Inflammatory macrophage treated with lipopolysaccharide for 1 hour (primary cell): ENCODE results near the gene ATP2B2.

Experiments used
- DNase-seq, 2 donors: peaks; one replicate each; pipeline ENCODE4 v3.0.0-alpha.2; 2020 to 2022

Gene ATP2B2

GRCh38 chr3:10423171-10423882 lies 82.1 kb downstream of the ATP2B2 start:
- DNase-seq: no peak

DNA sequence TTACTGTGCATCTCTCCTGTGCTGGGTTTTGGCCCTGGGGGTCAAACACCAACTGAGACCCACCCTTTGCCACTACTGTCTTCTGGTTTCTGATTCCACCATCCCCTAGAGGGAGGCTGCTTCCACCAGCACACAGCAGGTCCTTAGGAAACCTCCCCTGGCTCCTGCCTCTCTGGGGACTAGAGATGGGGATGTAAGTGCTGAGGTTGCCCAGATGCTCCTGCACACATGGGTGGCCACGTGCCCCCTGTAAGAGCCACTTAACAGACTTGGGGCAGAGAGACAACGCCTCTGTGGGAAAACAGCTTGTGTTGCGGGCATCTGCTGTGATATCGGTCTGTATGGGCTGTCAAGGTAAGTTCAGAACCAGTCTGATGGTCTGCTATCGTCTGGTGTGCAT lies 83.4 kb downstream of the ATP2B2 start:
- DNase-seq: no peak

DNA sequence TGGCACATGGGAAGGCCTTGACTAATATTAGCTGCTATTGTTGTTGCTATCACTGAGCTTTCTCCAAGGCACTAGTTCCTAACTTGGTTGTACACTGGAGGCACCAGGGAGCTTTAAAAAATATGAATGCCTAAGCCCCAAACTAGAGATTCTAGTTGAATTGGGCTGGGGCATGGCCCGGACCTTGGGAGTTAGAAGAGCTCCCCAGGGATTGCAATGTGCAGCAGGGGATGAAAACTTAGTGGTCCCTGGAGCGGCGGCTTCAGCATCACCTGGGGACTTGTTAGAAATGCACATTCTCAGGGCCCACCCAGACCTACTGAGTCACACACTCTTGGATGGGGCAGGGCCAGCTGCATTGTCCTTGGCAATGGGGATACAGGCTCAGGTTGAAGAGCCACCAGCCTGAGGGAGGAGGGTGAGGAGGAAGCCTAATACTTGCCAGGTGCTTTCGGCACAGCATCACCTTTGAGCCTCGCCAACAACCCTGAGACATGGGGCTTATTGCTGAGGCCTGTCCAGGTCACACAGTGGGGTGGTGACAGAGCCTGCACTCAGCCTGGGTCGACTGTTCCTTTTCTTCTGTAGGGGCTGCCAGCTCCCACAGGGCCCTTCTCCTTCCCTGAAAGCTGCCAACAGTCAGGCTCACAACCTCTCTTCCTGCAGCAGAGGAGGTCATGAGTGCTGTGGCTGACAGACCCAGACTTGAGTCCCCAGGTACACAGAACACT lies 84.5 kb downstream of the ATP2B2 start:
- DNase-seq: no peak

DNA sequence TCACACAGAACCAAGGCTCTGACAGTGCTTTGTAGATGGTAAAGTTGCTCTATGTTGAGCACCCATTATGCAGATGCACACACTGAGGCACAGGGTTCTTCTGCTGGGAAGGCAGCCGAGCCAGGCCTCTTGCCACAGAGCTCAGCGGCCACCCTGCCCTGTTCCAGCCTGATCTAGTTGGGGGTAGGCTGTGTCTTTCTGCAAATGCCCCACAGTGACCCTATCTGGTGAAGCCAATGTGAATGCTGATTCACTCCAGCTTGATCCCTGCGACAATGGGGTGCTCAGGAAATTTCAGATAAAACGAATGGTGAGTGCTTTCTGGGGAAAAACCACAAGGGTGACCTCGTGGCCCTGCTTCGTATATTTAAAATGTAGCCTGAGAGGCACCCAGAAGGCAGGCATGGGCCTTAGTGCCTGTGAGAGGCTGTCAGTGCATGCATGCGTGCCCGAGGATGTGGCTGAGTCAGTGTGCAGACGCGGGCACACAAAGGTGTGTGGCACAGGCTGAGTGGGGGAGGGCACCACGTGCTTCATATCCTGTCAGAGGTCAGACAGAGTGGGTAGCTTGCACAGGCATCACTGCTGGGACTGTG lies 85.7 kb downstream of the ATP2B2 start:
- no peak for DNase-seq

DNA sequence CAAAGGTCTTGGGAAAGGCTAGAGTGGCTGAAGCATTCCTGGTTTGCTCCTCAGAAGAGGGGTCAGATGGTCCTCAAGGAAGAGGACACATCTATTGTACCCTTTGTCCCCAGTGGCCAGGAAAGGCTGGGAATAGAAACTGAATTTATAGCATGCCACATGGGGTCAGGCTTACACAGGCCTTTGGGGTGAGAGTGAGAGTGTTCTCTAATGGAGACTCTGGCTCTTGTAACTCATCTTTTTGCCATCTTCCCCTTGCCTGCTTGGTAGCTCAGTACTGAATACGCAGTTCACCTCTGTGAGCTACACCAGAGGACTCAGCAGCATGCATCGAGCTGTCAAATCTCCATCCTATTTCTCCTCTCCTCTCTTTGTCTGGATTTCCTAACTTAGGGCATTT lies 87.5 kb downstream of the ATP2B2 start:
- DNase-seq: peak; percentile 41 to 44

DNA sequence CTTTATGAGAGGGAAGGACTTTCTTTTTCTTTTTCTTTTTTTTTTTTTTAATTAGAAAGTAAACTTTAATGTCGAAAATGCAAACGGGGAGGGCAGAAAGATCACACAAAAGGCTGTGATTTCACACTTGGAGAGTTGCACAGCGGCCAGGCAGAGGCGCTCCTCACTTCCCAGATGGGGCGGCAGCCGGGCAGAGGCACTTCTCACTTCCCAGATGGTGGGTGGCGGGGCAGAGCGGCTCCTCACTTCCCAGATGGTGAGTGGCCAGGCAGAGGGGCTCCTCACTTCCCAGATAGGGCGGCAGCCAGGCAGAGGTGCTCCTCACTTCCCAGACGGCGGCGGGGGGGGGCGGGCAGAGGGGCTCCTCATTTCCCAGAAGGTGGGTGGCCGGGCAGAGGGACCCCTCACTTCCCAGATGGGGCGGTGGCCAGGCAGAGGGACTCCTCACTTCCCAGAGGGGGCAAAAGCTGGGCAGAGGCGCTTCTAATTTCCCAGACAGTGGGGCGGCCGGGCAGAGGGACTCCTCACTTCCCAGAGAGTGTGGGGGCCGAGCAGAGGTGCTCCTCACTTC lies 88.6 kb downstream of the ATP2B2 start:
- no peak for DNase-seq

DNA sequence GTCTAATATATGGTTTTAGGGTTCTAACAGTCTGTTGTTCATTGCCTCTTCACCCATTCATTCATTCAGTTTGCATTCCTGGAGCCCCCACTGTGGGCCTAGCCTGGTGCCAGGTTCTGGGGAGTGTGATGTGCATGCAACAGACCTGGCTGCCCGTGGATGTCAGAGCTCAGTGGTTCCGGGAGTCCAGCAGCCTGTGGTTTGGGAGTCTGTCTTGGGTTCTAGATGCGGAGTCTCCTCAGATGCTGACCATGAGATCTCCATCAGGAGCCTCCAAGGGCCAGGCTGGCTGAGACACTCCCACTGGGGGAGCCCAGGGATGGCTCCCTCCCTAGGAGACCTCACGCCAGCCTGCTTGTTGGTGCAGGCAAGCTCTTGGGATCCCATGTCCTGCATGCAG lies 92.3 kb downstream of the ATP2B2 start:
- DNase-seq: no peak

DNA sequence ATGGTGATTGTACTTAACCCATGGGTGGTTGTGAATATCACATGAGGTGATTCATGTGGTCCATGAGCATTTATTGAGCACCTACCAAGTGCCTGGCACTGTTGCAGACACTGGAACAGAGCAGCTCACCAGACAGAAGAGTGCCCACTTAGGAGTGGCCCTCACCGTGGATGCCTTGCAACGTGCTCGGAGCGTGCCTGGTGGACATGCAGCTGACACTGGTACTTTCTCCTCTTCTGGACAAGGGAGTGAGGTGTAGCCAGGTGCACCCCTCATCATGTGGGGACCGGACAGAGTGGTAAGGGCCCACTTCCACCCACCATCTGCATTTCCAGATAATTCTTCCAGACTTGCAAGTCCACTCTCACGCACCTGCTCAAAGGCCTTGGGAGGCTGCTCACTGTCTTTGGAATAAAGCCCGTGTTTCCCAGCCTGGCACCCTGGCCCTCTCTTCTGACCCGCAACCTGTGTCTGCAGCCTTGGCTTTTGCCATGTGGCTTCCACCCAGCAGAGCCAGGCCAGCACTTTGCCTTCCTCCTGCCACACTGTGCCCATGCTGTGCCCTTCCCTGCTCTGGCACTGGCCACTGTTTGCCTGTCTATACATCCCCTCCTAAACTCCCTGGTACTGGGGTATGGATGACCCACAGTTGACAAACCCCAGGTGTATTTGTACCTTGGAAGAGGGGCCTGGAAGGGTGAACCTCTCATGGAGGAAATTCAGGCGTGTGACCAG lies 93.6 kb downstream of the ATP2B2 start:
- DNase-seq: no peak

DNA sequence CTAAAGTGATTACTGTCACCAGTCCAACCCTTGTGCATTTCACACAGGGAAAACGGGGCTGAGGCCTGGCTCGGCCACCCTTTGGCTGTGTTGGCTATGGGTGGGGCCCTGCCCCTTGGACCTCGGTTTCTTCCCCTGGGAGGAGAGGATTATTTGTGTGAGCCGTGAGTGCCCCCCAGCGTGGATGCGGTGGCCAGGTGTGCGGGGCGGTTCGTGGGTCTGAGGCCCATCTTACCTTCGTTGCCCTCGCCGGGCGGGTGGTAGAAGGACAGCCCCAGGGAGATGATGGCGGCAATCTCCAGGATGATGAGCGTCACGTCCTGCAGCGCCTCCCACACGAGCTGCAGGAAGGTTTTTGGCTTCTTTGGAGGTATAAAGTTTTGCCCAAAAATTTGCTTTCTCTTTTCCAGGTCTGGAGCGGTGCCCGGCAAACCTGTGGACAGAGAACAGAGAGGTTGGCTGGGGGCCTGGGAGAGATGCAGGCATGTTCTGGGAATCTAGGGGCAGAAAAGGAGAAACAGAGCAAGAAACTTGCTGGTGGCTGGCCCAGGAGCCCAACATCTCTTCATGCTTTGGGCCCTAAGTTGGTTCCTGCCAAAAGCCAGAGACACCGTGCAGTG lies 94.9 kb downstream of the ATP2B2 start:
- no peak for DNase-seq

GRCh38 chr3:10408680-10409079 lies 96.7 kb downstream of the ATP2B2 start:
- DNase-seq: no peak

- DNase-seq: no peak
Observed at GRCh38 chr3:10407361-10407760, 98.0 kb downstream of the ATP2B2 start.

DNA sequence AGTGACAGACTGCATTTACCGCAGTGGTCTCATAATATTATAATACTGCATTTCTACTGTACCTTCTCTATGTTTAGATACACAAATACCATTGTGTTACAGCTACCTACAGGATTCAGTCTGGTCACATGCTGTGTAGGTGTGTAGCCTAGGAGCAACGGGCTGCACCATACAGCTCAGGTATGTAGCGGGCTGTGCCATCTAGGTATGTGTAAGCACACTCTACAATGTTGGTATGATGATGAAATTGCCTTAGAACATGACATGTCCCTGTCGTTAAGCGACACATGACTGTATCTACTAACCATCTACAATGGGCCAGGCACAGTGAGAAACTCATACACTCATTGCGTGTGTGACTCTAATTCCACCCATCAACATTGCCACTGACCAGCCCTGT lies 99.0 kb downstream of the ATP2B2 start:
- no peak for DNase-seq

DNA sequence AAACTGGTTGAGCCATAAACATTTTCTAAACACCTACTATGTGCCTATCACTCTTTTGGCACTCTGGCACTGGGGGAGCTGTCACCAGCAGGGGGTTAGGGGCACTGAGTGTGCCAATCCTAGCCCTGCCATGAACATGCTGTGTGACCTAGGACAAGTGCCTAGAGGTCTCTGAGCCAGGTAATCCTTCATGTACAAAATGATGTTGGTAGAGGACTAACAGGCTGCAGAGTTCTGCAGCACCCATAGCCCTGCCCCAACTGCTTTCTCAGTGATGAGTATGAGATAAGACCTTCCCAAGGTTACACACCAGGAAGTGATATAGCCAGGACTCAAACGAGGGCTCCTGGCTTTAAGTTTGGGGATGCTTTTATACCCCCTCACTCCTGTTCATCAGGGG lies 99.6 kb downstream of the ATP2B2 start:
- DNase-seq: no peak

DNA sequence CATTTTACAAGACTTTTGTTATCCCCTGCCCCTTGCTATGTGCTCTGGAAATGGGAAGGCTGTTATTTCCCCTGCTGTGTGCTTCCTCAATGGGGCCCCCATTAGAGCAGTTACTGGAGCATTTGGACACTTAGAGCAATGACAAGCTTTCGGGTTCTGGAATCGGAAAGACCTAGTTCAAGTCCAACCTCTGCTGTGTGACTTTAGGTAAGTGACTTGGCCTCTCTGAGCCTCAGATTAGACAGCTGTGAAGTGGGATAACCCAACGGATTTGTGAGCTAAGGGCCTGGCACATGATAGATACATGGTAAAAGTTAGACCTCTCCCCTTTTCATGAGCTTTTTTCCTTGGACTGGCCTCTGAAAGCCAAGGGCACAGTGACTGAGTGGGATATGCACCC lies 100.5 kb downstream of the ATP2B2 start:
- DNase-seq: no peak

DNA sequence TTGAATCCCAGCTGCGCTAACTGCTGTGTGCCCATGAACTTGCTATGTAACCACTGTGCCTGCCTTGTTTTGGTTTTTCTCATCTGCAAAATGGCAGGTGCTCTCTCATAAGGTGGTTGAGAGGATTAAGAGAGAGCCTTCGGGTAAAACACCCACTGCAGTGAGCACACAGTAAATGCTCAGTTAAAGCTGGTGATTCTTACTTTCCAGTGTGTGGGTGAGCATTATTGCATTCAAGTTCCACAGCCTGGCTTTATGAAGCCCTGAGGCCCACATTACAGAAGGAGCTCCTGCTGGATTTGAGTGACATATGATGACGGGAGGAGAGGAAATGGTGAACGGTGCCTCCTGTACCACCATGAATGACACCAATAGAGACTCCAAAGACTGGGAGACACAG lies 101.0 kb downstream of the ATP2B2 start:
- DNase-seq: no peak

- DNase-seq: no peak
Observed at GRCh38 chr3:10401990-10402761, 103.2 kb downstream of the ATP2B2 start.

GRCh38 chr3:10400749-10401495 lies 104.5 kb downstream of the ATP2B2 start:
- no peak for DNase-seq

DNA sequence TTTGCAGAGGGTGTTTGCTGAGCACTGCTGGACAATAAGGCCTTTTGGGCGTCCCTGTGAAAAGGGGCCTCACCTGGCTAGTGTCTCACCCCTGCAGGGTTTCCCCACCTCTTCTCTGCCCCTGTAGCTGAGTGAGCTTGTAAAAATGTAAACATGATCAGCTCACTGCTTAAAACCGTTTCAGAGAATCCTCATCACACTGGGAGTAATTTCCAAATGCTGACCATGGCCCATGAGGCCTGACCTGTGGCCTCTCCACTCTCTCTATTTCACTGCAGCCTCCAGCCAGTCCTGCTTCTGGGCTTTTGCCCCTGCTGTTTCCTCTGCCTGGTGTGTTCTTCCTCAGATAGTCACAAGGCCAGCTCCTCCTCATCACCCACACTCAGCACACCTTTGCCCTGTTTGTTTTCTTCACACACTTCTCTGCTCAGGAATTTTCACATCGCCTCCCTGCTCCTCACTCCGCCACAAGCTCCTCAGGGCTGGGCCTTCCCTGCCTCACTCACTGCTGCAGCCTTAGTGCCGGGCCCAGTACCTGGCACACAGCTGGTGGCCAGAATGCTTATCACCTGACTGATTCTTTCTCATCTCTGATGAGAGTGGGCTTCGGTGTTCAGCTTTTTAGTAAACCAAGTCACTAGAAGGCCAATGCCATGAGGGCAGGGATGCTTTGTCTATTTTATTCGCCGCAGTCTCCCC lies 105.2 kb downstream of the ATP2B2 start:
- no peak for DNase-seq

DNA sequence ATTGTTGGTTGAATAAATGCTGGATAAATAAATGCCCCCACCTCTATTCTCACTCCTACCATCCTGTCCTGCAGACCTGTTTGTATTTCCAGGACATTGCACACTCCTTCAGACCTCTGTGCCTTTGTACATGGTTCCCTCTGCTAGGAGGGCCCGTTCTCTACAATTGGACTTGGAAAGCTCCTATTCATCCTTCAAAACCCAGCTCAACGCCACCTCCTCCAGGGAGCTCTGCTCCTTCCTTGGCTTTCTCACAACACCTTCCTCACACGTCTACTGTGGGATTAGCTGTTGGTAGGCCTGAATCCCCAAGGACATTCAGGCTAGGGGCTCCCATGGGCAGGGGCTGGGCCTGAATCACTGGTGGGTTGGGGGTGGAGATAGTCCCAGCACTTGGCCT lies 105.8 kb downstream of the ATP2B2 start:
- no peak for DNase-seq

DNA sequence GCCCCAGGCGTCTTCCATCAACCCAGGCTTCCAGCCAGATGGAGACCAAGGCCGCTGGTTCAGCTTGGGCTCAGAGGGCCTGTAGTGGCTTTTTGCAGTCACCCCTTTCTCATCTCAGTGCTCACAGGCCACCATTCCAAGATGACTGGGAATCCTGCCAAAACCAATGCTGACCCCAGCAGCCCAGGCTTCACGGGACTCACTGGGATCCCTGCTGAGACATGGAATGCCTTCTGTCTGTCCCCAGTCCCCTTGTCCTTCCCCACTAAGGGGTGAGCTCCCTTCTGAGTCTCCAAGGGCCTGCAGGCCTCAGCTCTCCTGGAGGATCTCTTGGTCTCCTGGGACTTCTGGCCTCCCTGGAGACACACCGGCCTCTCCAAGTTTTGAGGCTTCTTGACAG lies 107.0 kb downstream of the ATP2B2 start:
- DNase-seq: no peak

DNA sequence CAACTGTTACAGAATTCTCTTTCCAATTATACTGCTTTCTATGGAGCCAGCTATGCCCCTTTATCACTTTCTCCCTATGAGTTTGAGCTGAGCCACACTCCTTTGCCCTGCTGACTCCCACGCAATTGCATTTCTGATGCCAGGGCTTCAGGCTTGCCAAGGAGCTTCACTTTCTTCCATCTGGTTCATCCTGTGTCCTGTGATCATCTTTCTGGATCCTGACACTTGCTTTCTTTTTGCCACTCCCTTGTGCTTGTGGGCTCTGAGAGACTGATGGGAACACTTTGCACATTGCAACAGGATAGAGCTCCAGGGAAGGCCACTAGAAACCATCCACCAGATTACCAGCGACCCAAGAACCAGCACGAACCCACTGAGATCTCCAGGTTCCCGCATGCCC lies 107.5 kb downstream of the ATP2B2 start:
- DNase-seq: no peak
